ENCODE results near the gene PRPF18.
"Not testable (repeated sequence)": the region's sequence is repeated elsewhere in the genome, so short reads cannot be mapped to it uniquely, and the experiment has no call there.

PRPF18 gene

GRCh38 chr10:13586676-13587355 is at the start of gene PRPF18:
TSS of gene PRPF18 (plus strand) at chr10:13586965. CDS start at chr10:13587087, 122 bp downstream.
- Histone ChIP-seq H3K4me1 (ENCODE audit: control insufficient read depth, insufficient read depth, low read length) (peaks cover 10% of the 10 kb centered on the region), H3K9ac (ENCODE audit: low read length in 2 of 2) (peak within 1 kb of the TSS; percentile 91 to 92), H3K36me3 (ENCODE audit: control insufficient read depth in 2 of 2, insufficient read depth in 2 of 2, low read length in 2 of 2) (no peaks in the 10 kb centered on the region), H3K9me3 (ENCODE audit: control insufficient read depth in 2 of 2, low read length in 2 of 2) (no peaks in the 10 kb centered on the region), H3K27ac (ENCODE audit: low read length) (peak within 1 kb of the TSS; percentile 24), H3K4me3 (ENCODE audit: low read length in 2 of 2) (peak within 1 kb of the TSS; percentile 94 to 100), H3K27me3 (ENCODE audit: control insufficient read depth in 1 of 2, insufficient read depth in 2 of 2, low read length in 2 of 2) (peaks cover 3% of the 10 kb centered on the region in 2 donors)

DNA sequence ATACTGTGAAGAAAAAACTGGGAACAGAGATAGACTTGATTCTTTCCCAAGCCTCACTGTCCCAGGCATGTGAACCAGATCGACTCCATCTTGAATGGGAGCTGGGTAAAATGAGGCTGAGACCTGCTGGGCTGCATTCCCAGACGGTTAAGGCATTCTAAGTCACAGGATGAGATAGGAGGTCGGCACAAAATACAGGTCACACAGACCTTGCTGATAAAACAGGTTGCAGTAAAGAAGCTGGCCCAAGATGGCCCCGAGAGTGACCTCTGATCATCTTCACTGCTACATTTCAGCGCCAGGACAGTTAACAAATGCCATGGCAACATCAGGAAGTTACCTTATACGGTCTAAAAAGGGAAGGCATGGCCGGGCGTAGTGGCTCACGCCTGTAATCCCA is 48.8 kb upstream of the PRPF18 start:
- H3K36me3 ChIP-seq (ENCODE audit: control insufficient read depth in 2 of 2, insufficient read depth in 2 of 2, low read length in 2 of 2); H3K9me3 ChIP-seq (ENCODE audit: control insufficient read depth in 2 of 2, low read length in 2 of 2); H3K4me3 ChIP-seq (ENCODE audit: low read length in 2 of 2); H3K27me3 ChIP-seq (ENCODE audit: control insufficient read depth in 1 of 2, insufficient read depth in 2 of 2, low read length in 2 of 2); H3K9ac ChIP-seq (ENCODE audit: low read length in 2 of 2); H3K4me1 ChIP-seq (ENCODE audit: control insufficient read depth, insufficient read depth, low read length); H3K27ac ChIP-seq (ENCODE audit: low read length): not testable (repeated sequence)

DNA sequence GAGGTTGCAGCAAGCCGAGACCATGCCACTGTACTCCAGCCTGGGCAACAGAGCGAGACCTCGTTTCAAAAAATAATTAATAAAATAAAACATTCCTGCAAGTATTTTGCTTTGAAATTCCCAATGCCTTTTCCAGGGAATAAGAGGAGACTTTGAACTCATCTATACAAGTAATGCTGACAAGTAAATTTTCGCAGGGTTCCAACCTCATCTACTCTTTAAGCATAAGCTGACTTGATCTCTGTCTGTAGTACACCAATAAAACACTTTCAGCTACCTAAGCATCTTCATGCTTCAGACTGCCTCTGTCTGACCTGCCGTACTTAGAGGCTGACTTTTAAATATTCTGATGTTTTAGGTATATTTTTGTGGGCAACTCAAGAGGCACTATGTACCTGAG is 44.2 kb upstream of the PRPF18 start:
- no peak overlapping the region for H3K27ac ChIP-seq (ENCODE audit: low read length)
- H3K9me3 ChIP-seq (ENCODE audit: control insufficient read depth in 2 of 2, low read length in 2 of 2): no peaks in the 10 kb centered on the region
- H3K4me3 ChIP-seq (ENCODE audit: low read length in 2 of 2): no peak overlapping the region
- no peaks in the 10 kb centered on the region for H3K36me3 ChIP-seq (ENCODE audit: control insufficient read depth in 2 of 2, insufficient read depth in 2 of 2, low read length in 2 of 2)
- H3K9ac ChIP-seq (ENCODE audit: low read length in 2 of 2): no peak overlapping the region
- peaks cover 7 to 12% of the 10 kb centered on the region in 2 donors for H3K27me3 ChIP-seq (ENCODE audit: control insufficient read depth in 1 of 2, insufficient read depth in 2 of 2, low read length in 2 of 2)
- H3K4me1 ChIP-seq (ENCODE audit: control insufficient read depth, insufficient read depth, low read length): no peaks in the 10 kb centered on the region

DNA sequence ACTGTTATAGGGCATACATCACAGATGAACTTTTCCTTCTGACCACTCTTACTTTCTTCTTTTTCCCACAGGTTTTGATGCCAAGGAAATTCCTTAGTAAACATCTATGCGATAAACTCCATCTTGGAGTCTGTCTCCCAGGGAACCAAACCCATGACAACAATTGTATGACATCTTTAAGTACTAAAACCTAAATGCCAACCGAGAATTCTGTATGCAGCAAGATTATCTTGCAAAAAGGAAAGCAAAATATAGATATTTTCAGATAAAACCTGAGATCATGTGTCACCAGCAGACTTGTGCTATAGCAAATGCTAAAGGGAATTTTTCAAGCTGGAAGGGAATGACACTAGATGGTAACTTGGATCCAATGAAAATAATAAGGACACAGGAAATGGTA is 36.0 kb upstream of the PRPF18 start:
- Histone ChIP-seq H3K4me3 (ENCODE audit: low read length in 2 of 2) (no peak overlapping the region), H3K4me1 (ENCODE audit: control insufficient read depth, insufficient read depth, low read length) (peaks cover under 1% of the 10 kb centered on the region), H3K27ac (ENCODE audit: low read length) (no peak overlapping the region), H3K27me3 (ENCODE audit: control insufficient read depth in 1 of 2, insufficient read depth in 2 of 2, low read length in 2 of 2) (peaks cover 0 to 6% of the 10 kb centered on the region in 2 donors), H3K9ac (ENCODE audit: low read length in 2 of 2) (no peak overlapping the region), H3K36me3 (ENCODE audit: control insufficient read depth in 2 of 2, insufficient read depth in 2 of 2, low read length in 2 of 2) (no peaks in the 10 kb centered on the region), H3K9me3 (ENCODE audit: control insufficient read depth in 2 of 2, low read length in 2 of 2) (peaks cover 0 to 4% of the 10 kb centered on the region in 2 donors)

DNA sequence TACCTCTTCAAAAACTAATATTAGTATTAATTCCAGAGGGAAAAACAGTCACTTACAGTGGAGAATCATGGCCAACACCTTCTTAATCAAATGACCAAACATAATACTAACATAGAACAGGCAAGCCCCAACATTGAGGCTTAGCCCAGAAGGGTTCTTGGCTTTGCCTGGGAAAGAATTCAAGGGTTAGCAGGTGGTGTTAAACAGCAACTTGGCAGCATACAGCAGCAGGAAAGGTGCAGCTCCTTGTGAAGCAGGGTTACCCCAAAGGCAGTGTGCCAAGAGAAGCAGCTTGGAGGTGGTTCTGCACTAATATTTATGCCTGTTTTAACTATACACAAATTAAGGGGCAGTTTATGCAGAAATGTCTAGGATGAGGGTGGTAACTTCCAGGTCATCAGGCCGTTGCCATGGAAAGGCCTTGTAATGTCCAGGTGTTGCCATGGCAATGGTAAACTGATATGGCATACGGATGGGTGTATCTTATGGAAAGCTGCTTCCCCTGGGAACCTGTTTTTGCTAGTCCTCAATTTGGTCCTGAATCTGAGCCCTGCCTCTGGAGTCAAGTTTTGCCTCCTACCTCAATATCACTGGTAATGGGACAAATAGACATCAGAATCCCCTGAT is 30.8 kb upstream of the PRPF18 start:
- no peak overlapping the region for H3K4me3 ChIP-seq (ENCODE audit: low read length in 2 of 2)
- no peak overlapping the region for H3K9ac ChIP-seq (ENCODE audit: low read length in 2 of 2)
- no peaks in the 10 kb centered on the region for H3K27me3 ChIP-seq (ENCODE audit: control insufficient read depth in 1 of 2, insufficient read depth in 2 of 2, low read length in 2 of 2)
- no peak overlapping the region for H3K27ac ChIP-seq (ENCODE audit: low read length)
- no peaks in the 10 kb centered on the region for H3K36me3 ChIP-seq (ENCODE audit: control insufficient read depth in 2 of 2, insufficient read depth in 2 of 2, low read length in 2 of 2)
- peaks cover 2% of the 10 kb centered on the region for H3K4me1 ChIP-seq (ENCODE audit: control insufficient read depth, insufficient read depth, low read length)
- peaks cover 0 to 3% of the 10 kb centered on the region in 2 donors for H3K9me3 ChIP-seq (ENCODE audit: control insufficient read depth in 2 of 2, low read length in 2 of 2)

- H3K27ac ChIP-seq (ENCODE audit: low read length): no peak overlapping the region
- H3K9ac ChIP-seq (ENCODE audit: low read length in 2 of 2): no peak overlapping the region
- H3K27me3 ChIP-seq (ENCODE audit: control insufficient read depth in 1 of 2, insufficient read depth in 2 of 2, low read length in 2 of 2): no peaks in the 10 kb centered on the region
- H3K4me3 ChIP-seq (ENCODE audit: low read length in 2 of 2): no peak overlapping the region
- H3K4me1 ChIP-seq (ENCODE audit: control insufficient read depth, insufficient read depth, low read length): peaks cover 2% of the 10 kb centered on the region
- peaks cover 0 to 3% of the 10 kb centered on the region in 2 donors for H3K9me3 ChIP-seq (ENCODE audit: control insufficient read depth in 2 of 2, low read length in 2 of 2)
- H3K36me3 ChIP-seq (ENCODE audit: control insufficient read depth in 2 of 2, insufficient read depth in 2 of 2, low read length in 2 of 2): no peaks in the 10 kb centered on the region
Measured at GRCh38 chr10:13559124-13559700, 27.6 kb upstream of the PRPF18 start.

DNA sequence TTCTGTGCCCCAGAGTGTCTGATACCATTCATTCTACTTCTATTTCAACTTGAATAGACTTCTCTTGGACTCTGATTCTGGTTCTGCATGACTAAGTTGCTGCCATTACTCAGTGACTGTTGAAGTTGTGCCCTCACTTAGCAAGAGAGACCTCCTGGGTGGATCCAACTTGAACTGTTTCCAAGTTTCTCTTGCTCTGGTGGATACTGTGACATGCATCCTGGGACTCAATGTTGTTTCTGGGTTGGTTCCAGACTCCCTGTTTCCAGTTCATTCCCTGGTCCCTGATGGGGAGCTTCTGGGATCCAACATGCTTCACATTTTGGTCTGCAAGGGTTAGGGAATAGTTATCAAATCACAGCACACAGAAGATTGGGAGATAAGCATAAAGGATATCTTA is 26.2 kb upstream of the PRPF18 start:
- no peak overlapping the region for H3K27ac ChIP-seq (ENCODE audit: low read length)
- no peak overlapping the region for H3K9ac ChIP-seq (ENCODE audit: low read length in 2 of 2)
- peaks cover 0 to 3% of the 10 kb centered on the region in 2 donors for H3K9me3 ChIP-seq (ENCODE audit: control insufficient read depth in 2 of 2, low read length in 2 of 2)
- no peak overlapping the region for H3K4me3 ChIP-seq (ENCODE audit: low read length in 2 of 2)
- H3K4me1 ChIP-seq (ENCODE audit: control insufficient read depth, insufficient read depth, low read length): peaks cover 2% of the 10 kb centered on the region
- H3K36me3 ChIP-seq (ENCODE audit: control insufficient read depth in 2 of 2, insufficient read depth in 2 of 2, low read length in 2 of 2): no peaks in the 10 kb centered on the region
- H3K27me3 ChIP-seq (ENCODE audit: control insufficient read depth in 1 of 2, insufficient read depth in 2 of 2, low read length in 2 of 2): no peaks in the 10 kb centered on the region

DNA sequence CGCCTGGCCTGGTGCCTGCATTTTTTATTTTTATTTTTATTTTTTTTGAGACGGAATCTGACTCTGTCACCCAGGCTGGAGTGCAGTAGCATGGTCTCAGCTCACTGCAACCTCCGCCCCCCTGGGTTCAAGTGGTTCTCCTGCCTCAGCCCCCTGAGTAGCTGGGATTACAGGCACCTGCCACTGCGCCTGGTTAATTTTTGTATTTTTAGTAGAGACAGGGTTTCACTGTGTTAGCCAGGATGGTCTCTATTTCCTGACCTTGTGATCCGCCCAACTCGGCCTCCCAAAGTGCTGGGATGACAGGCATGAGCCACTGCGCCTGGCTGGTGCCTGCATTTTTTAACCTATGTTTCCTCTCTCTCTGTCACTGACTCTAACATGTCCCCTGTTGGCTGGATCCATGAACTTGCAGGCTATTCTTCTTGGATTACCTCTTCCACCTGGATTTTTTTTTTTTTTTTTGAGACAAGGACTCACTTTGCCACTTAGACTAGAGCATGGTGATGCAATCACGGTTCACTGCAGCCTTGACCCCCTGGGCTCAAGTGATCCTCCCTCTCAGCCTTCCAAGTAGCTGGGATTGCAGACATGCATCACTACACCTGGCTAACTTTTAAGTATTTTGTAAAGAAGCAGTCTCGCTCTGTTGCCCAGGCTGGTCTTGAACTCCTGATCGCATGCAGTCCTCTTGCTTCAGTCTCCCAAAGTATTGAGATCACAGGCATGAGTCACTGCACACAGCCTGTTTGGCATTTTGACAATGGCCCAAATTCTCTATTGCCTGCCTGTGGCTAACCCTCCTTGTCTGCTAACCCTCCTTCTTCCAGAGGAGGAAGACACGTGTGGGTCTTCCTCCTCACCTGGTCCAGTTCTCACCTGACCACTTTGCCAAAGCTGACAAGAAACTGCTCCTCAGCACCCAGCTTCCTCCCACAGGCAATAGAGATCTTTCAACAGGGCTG is 23.0 kb upstream of the PRPF18 start:
- Histone ChIP-seq H3K4me1 (ENCODE audit: control insufficient read depth, insufficient read depth, low read length) (no peaks in the 10 kb centered on the region), H3K27ac (ENCODE audit: low read length) (no peak overlapping the region), H3K4me3 (ENCODE audit: low read length in 2 of 2) (no peak overlapping the region), H3K9me3 (ENCODE audit: control insufficient read depth in 2 of 2, low read length in 2 of 2) (no peaks in the 10 kb centered on the region), H3K9ac (ENCODE audit: low read length in 2 of 2) (no peak overlapping the region), H3K36me3 (ENCODE audit: control insufficient read depth in 2 of 2, insufficient read depth in 2 of 2, low read length in 2 of 2) (no peaks in the 10 kb centered on the region), H3K27me3 (ENCODE audit: control insufficient read depth in 1 of 2, insufficient read depth in 2 of 2, low read length in 2 of 2) (no peaks in the 10 kb centered on the region)

DNA sequence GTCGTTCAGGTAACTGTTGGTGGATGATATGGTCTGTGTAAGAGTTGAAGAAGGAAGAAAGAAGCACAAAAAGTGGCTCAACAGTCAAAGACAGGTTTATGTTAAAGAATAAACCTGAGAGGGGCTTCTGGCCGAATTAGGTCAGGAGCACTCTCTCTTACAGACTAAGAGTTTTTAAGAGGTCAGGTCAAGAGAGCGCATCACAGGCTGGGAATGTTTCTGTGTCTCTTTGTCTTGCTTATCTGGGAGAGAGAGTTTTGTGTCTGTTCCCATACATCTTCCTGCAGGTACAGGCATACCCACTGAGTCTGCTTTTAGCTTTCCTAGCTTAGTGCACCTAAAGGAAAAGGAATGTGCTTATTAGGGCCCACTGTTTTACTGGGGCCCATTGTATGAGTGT is 22.2 kb upstream of the PRPF18 start:
- no peak overlapping the region for H3K27ac ChIP-seq (ENCODE audit: low read length)
- no peak overlapping the region for H3K9ac ChIP-seq (ENCODE audit: low read length in 2 of 2)
- H3K4me1 ChIP-seq (ENCODE audit: control insufficient read depth, insufficient read depth, low read length): no peaks in the 10 kb centered on the region
- H3K4me3 ChIP-seq (ENCODE audit: low read length in 2 of 2): no peak overlapping the region
- H3K27me3 ChIP-seq (ENCODE audit: control insufficient read depth in 1 of 2, insufficient read depth in 2 of 2, low read length in 2 of 2): no peaks in the 10 kb centered on the region
- H3K36me3 ChIP-seq (ENCODE audit: control insufficient read depth in 2 of 2, insufficient read depth in 2 of 2, low read length in 2 of 2): no peaks in the 10 kb centered on the region
- no peaks in the 10 kb centered on the region for H3K9me3 ChIP-seq (ENCODE audit: control insufficient read depth in 2 of 2, low read length in 2 of 2)

GRCh38 chr10:13567030-13567429 is 19.7 kb upstream of the PRPF18 start:
- Histone ChIP-seq H3K4me1 (ENCODE audit: control insufficient read depth, insufficient read depth, low read length) (no peaks in the 10 kb centered on the region), H3K27ac (ENCODE audit: low read length) (no peak overlapping the region), H3K27me3 (ENCODE audit: control insufficient read depth in 1 of 2, insufficient read depth in 2 of 2, low read length in 2 of 2) (no peaks in the 10 kb centered on the region), H3K4me3 (ENCODE audit: low read length in 2 of 2) (no peak overlapping the region), H3K36me3 (ENCODE audit: control insufficient read depth in 2 of 2, insufficient read depth in 2 of 2, low read length in 2 of 2) (no peaks in the 10 kb centered on the region), H3K9ac (ENCODE audit: low read length in 2 of 2) (no peak overlapping the region), H3K9me3 (ENCODE audit: control insufficient read depth in 2 of 2, low read length in 2 of 2) (no peaks in the 10 kb centered on the region)

Data from stomach smooth muscle (tissue), 2 donors.